Activated naive CD8-positive, alpha-beta T cell treated with anti-CD3 and anti-CD28 coated beads for 36 hours (primary cell): ENCODE results near the gene GAPVD1. TPM values are rescaled to one million over a fixed set of nuclear protein-coding genes. Genes with fewer than 3 reads are reported as not detected.
"Not testable (repeated sequence)": the region's sequence is repeated elsewhere in the genome, so short reads cannot be mapped to it uniquely, and the experiment has no call there.

Source experiments
- DNase-seq: peaks from one replicate; pipeline ENCODE4 v3.0.0; 2021
- H3K27ac Mint-ChIP-seq: one replicate; pipeline ENCODE4 v1.8.0; 2022; ENCODE audit warnings: mild to moderate bottlenecking, moderate library complexity, mixed read lengths
- H3K27me3 Mint-ChIP-seq: one replicate; pipeline ENCODE4 v1.8.0; 2022; ENCODE audit warnings: mild to moderate bottlenecking, mixed read lengths
- H3K36me3 Mint-ChIP-seq: one replicate; pipeline ENCODE4 v1.8.0; 2021; ENCODE audit warnings: mild to moderate bottlenecking, mixed read lengths
- H3K4me1 Mint-ChIP-seq: one replicate; pipeline ENCODE4 v1.8.0; 2021; ENCODE audit warnings: mixed read lengths
- H3K4me3 Mint-ChIP-seq: one replicate; pipeline ENCODE4 v1.8.0; 2022; ENCODE audit warnings: mild to moderate bottlenecking, moderate library complexity, mixed read lengths
- H3K9me3 Mint-ChIP-seq: one replicate; pipeline ENCODE4 v1.8.0; 2022; ENCODE audit warnings: mixed read lengths
- total RNA-seq, 2 experiments: library from RNA; stranded (reverse); gene quantifications; one replicate each; pipeline ENCODE4 v1.2.3, GENCODE V29; 2021

Gene GAPVD1, protein sequence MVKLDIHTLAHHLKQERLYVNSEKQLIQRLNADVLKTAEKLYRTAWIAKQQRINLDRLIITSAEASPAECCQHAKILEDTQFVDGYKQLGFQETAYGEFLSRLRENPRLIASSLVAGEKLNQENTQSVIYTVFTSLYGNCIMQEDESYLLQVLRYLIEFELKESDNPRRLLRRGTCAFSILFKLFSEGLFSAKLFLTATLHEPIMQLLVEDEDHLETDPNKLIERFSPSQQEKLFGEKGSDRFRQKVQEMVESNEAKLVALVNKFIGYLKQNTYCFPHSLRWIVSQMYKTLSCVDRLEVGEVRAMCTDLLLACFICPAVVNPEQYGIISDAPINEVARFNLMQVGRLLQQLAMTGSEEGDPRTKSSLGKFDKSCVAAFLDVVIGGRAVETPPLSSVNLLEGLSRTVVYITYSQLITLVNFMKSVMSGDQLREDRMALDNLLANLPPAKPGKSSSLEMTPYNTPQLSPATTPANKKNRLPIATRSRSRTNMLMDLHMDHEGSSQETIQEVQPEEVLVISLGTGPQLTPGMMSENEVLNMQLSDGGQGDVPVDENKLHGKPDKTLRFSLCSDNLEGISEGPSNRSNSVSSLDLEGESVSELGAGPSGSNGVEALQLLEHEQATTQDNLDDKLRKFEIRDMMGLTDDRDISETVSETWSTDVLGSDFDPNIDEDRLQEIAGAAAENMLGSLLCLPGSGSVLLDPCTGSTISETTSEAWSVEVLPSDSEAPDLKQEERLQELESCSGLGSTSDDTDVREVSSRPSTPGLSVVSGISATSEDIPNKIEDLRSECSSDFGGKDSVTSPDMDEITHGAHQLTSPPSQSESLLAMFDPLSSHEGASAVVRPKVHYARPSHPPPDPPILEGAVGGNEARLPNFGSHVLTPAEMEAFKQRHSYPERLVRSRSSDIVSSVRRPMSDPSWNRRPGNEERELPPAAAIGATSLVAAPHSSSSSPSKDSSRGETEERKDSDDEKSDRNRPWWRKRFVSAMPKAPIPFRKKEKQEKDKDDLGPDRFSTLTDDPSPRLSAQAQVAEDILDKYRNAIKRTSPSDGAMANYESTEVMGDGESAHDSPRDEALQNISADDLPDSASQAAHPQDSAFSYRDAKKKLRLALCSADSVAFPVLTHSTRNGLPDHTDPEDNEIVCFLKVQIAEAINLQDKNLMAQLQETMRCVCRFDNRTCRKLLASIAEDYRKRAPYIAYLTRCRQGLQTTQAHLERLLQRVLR (N-terminal part only)
- 10 to 100 TPM; 44.0 to 47.1 TPM for total RNA-seq

DNA sequence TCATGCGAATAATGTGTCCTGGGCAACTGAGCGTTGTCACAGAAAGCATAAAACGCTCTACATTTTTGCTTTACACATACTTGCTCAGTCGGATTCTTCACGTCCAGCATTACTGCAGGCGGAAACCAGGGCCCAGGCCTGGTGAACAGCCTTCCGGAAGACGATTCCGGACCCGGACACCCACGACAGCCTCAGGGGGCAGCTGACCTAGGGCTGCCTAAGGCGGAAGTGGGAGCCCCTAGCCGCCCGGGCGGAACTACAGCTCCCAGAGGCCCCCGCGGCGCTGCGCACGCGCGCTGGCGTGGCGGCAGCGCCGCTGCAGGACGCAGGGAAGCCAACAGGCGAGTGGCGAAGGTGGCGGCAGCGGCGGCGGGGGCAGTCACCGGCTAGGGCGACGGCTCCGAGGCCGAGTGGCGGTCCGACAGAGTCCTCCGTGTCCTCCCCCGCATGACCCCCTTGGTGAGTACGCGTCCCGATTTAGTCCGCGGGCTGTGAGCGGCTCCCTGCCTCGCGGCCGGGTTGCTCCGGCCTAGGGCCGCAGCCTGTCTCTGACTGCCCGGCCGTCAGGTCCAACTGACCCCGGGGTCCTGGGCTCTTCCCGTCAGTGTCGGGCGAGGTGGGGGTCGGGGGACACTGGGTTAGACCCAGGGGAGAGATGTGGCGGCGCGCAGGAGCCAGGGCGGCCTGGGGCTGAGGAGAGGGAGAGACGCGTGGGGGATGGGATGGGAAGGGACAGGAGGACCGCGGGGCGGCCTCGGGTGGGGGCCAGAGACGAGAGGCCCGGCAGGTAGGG lies at the start of gene GAPVD1:
GAPVD1 (plus strand) TSS at position 326 of the 793 bp plus-strand sequence. CDS start 37,096 bp downstream, outside the sequence.
- Mint-ChIP-seq H3K27ac (peak within 1 kb of the TSS; percentile 94), H3K27me3 (no peaks in the 10 kb centered on the region)

DNA sequence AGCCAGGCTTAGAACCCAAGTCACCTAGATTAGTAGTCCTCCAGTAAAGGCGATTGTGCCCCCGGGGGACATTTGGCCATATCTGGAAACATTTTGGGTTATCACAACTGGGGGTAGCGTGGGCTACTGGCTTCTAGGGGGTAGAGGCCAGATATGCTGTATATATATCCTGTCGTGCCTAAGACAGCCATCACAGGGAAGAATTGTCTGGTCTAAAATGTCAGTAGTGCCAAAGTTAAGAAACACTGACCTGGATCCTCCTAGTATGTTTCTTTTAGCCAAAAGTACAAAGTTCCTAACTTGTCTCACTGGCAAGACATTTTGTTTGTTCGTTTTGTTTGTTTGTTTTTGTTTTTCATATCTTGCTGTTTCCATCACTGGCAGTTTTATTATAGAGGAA lies 47.4 kb upstream of the GAPVD1 start:
- no peaks in the 10 kb centered on the region for H3K9me3 Mint-ChIP-seq
- no peak overlapping the region for H3K27ac Mint-ChIP-seq
- H3K4me1 Mint-ChIP-seq = peaks cover 2% of the 10 kb centered on the region
- H3K27me3 Mint-ChIP-seq = no peaks in the 10 kb centered on the region
- peaks cover 34% of the 10 kb centered on the region for H3K36me3 Mint-ChIP-seq
- H3K4me3 Mint-ChIP-seq = no peak overlapping the region
- no peak for DNase-seq

More for the DNA sequence above, at the start of gene GAPVD1:
- H3K4me1 Mint-ChIP-seq = peaks cover 38% of the 10 kb centered on the region
- DNase-seq = peak; percentile 94
- H3K4me3 Mint-ChIP-seq = peak within 1 kb of the TSS; percentile 99
- peaks cover 30% of the 10 kb centered on the region for H3K36me3 Mint-ChIP-seq
- H3K9me3 Mint-ChIP-seq = peaks cover 2% of the 10 kb centered on the region

DNA sequence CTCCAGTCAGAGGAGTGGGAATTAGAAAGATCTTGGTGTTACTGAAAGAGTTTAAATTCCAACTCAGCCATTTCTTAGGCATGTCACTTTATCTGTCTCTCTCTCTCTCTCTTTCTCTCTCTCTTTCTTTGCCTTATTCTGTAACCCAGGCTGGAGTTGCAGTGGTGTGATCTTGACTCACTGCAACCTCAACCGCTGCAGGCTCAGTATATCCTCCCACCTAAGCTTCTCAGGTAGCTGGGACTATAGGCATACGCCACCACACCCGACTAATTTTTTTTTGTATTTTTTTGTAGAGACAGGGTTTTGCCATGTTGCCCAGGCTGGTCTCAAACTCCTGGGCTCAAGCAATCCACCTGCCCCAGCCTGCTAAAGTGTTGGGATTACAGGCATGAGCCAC lies 43.0 kb upstream of the GAPVD1 start:
- H3K27ac Mint-ChIP-seq = no peak overlapping the region
- H3K4me3 Mint-ChIP-seq = no peak overlapping the region
- peaks cover 2% of the 10 kb centered on the region for H3K4me1 Mint-ChIP-seq
- H3K36me3 Mint-ChIP-seq = peaks cover 26% of the 10 kb centered on the region
- no peak for DNase-seq
- H3K9me3 Mint-ChIP-seq = no peaks in the 10 kb centered on the region
- H3K27me3 Mint-ChIP-seq = no peaks in the 10 kb centered on the region

DNA sequence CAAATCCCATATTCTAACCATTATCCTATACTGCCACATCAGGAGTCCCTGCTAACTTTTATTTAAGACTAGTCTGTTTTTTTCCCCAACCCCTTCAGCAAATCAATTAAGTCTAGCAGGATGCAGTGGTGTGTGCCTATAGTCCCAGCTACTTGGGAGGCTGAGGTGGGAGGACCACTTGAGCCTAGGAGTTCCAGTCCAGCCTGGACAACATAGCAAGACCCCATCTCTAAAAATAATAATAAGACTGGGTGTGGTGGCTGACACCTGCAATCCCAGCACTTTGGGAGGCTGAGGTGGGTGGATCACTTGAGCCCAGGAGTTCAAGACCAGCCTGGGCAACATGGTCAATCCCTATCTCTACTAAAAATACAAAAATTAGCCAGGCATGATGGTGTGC lies 36.8 kb upstream of the GAPVD1 start:
- not testable (repeated sequence) for H3K27me3 Mint-ChIP-seq, H3K9me3 Mint-ChIP-seq, H3K4me1 Mint-ChIP-seq, H3K27ac Mint-ChIP-seq, H3K4me3 Mint-ChIP-seq, DNase-seq
- peaks cover 10% of the 10 kb centered on the region for H3K36me3 Mint-ChIP-seq

DNA sequence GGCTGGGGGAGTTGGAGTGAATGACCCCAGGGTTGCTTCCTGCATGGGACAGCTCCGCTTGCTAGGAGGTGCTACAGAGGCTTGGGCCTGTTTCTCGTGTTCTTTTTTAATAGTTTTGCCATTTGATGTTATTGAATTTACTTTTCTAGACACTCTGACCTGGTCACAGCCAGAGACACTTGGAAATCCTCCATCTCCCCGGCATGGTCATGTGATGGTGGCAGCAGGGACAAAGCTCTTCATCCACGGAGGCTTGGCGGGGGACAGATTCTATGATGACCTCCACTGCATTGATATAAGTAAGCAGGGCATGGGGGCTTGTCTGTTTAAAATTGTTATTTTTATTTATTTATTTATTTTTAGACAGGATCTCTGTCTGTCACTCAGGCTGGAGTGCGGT lies 33.9 kb upstream of the GAPVD1 start:
- Mint-ChIP-seq H3K4me1 (no peaks in the 10 kb centered on the region), H3K27ac (no peak overlapping the region), H3K27me3 (no peaks in the 10 kb centered on the region), H3K4me3 (no peak overlapping the region), H3K36me3 (no peaks in the 10 kb centered on the region), H3K9me3 (no peaks in the 10 kb centered on the region)
- DNase-seq = no peak

DNA sequence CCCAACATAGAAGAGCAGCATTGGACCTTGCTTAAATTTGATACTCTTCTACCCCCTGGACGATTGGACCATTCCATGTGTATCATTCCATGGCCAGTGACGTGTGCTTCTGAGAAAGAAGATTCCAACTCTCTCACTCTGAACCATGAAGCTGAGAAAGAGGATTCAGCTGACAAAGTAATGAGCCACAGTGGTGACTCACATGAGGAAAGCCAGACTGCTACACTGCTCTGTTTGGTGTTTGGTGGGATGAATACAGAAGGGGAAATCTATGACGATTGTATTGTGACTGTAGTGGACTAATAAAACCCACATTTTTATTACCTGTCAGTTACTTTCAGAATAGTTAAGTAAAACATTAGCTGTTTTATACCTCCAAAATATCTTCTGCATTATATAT lies 27.9 kb upstream of the GAPVD1 start:
- Mint-ChIP-seq H3K4me1 (peaks cover 36% of the 10 kb centered on the region), H3K9me3 (no peaks in the 10 kb centered on the region), H3K36me3 (peaks cover 42% of the 10 kb centered on the region), H3K27ac (no peak overlapping the region), H3K4me3 (no peak overlapping the region), H3K27me3 (no peaks in the 10 kb centered on the region)
- DNase-seq = no peak

DNA sequence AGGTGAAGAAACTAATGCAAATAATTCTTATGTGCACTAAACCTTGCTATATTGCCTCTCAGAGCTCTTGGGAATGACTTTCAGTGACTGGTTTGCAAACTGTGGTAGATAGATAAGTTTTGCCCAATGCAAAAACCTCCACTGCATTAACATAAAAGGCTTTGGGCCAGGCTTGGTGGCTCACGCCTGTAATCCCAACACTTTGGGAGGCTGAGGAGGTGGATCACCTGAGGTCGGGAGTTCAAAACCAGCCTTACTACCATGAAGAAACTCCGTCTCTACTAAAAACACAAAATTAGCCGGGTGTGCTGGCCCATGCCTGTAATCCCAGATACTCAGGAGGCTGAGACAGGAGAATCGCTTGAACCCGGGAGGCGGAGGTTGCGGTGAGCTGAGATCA lies 27.5 kb upstream of the GAPVD1 start:
- H3K4me3 Mint-ChIP-seq, H3K9me3 Mint-ChIP-seq, DNase-seq, H3K27ac Mint-ChIP-seq, H3K27me3 Mint-ChIP-seq: not testable (repeated sequence)
- peaks cover 46% of the 10 kb centered on the region for H3K36me3 Mint-ChIP-seq
- peaks cover 40% of the 10 kb centered on the region for H3K4me1 Mint-ChIP-seq

DNA sequence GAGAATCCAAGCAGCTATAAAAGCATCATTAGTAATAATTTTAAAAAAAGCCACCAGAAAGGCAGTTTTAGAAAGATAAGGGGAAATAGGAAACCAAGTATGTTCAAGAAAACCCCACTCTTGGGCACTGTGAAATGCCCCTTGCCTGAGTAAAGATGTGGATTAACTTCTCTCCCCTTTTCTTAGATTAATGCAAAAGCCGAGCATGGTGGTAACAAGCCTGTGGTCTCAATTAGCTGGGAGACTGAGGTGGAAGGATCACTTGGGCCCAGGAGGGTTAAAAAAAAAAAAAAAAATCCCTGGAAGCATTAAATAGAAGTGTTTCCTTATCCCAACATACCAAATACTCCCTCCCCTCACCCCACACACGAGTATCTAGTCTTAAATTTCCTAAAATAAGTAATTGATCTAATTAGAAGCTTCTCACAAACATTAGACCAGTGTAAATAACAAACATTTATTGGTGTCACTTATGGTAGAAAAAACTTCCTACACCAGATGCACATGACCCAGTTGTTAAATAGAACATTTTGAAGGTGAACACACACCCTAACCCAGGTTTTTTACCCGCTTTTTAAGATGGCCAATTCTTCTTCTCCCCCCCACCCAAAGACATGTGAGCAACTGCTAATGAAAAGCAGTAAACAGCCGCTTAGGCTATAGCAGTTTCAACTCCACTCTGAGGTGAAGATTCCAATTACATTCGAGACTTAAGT lies 25.7 kb upstream of the GAPVD1 start:
- H3K36me3 Mint-ChIP-seq = peaks cover 65% of the 10 kb centered on the region
- no peak for DNase-seq
- peak overlapping the region; percentile 68 for H3K27ac Mint-ChIP-seq
- peaks cover 54% of the 10 kb centered on the region for H3K4me1 Mint-ChIP-seq
- H3K9me3 Mint-ChIP-seq = no peaks in the 10 kb centered on the region
- H3K4me3 Mint-ChIP-seq = peak overlapping the region; percentile 100
- H3K27me3 Mint-ChIP-seq = peaks cover 5% of the 10 kb centered on the region

DNA sequence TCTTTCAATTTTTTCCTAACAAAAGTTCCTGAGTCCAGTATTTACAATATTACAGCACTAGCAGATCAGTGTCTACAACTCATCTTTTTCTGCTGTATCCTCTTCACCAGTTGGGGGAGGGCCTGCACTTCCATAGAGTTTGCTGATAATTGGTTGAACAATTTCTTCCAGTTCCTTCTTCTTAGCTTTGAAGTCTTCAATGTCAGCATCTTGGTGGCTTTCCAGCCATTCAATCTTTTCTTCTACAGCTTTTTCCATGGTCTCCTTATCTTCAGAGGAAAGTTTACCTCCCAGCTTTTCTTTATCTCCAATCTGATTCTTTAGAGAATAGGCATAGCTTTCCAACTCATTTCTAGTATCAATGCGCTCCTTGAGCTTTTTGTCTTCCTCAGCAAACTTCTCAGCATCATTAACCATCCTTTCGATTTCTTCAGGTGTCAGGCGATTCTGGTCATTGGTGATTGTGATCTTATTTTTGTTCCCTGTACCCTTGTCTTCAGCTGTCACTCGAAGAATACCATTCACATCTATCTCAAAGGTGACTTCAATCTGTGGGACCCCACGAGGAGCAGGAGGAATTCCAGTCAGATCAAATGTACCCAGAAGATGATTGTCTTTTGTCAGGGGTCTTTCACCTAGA lies 25.0 kb upstream of the GAPVD1 start:
- not testable (repeated sequence) for H3K9me3 Mint-ChIP-seq, DNase-seq, H3K27me3 Mint-ChIP-seq
- Mint-ChIP-seq H3K27ac (peak overlapping the region; percentile 55), H3K4me3 (peak overlapping the region; percentile 100), H3K36me3 (peaks cover 68% of the 10 kb centered on the region), H3K4me1 (peaks cover 57% of the 10 kb centered on the region)

DNA sequence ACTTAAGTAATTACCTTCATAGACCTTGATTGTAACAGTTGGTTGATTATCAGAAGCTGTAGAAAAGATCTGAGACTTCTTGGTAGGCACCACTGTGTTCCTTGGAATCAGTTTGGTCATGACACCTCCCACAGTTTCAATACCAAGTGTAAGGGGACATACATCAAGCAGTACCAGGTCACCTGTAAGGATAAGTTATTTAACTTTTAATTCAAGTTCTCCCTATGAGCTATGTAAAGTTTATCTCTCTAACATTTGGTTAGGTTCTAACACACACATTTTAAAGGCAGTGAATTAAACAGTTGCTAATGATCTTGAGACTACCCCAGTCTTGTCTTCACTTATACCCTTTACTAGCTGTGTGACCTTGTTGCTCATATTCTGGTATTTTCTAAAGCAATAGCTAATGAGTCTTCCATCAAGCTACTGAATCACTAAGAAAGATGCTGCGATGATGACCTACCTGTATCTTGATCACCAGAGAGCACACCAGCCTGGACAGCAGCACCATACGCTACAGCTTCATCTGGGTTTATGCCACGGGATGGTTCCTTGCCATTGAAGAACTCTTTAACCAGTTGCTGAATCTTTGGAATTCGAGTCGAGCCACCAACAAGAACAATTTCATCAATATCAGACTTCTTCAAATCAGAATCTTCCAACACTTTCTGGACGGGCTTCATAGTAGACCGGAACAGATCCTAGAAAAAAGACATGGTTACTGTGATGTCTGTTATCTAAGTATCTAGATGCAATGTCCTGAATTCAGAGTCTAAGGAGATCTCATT lies 23.3 kb upstream of the GAPVD1 start:
- no peaks in the 10 kb centered on the region for H3K9me3 Mint-ChIP-seq
- peaks cover 63% of the 10 kb centered on the region for H3K4me1 Mint-ChIP-seq
- H3K27me3 Mint-ChIP-seq = peaks cover 10% of the 10 kb centered on the region
- DNase-seq = no peak
- peak overlapping the region; percentile 99 for H3K27ac Mint-ChIP-seq
- H3K4me3 Mint-ChIP-seq = peak overlapping the region; percentile 100
- peaks cover 70% of the 10 kb centered on the region for H3K36me3 Mint-ChIP-seq

DNA sequence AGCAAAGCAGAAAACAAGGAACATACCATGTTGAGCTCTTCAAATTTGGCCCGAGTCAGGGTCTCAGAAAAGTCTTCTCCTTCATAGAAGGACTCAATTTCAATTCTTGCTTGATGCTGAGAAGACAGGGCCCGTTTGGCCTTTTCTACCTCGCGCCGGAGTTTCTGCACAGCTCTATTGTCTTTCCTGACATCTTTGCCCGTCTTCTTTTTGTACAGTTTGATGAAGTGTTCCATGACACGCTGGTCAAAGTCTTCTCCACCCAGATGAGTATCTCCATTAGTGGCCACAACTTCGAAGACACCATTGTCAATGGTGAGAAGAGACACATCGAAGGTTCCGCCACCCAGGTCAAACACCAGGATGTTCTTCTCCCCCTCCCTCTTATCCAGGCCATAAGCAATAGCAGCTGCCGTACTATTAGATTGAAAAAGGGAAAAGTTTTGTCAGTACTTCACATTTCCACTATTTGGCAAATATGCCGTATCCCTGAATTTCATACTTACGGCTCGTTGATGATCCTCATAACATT lies 22.6 kb upstream of the GAPVD1 start:
- DNase-seq = no peak
- peaks cover 10% of the 10 kb centered on the region for H3K27me3 Mint-ChIP-seq
- H3K27ac Mint-ChIP-seq = peak overlapping the region; percentile 99
- peak overlapping the region; percentile 100 for H3K4me3 Mint-ChIP-seq
- no peaks in the 10 kb centered on the region for H3K9me3 Mint-ChIP-seq
- peaks cover 68% of the 10 kb centered on the region for H3K4me1 Mint-ChIP-seq
- peaks cover 66% of the 10 kb centered on the region for H3K36me3 Mint-ChIP-seq

DNA sequence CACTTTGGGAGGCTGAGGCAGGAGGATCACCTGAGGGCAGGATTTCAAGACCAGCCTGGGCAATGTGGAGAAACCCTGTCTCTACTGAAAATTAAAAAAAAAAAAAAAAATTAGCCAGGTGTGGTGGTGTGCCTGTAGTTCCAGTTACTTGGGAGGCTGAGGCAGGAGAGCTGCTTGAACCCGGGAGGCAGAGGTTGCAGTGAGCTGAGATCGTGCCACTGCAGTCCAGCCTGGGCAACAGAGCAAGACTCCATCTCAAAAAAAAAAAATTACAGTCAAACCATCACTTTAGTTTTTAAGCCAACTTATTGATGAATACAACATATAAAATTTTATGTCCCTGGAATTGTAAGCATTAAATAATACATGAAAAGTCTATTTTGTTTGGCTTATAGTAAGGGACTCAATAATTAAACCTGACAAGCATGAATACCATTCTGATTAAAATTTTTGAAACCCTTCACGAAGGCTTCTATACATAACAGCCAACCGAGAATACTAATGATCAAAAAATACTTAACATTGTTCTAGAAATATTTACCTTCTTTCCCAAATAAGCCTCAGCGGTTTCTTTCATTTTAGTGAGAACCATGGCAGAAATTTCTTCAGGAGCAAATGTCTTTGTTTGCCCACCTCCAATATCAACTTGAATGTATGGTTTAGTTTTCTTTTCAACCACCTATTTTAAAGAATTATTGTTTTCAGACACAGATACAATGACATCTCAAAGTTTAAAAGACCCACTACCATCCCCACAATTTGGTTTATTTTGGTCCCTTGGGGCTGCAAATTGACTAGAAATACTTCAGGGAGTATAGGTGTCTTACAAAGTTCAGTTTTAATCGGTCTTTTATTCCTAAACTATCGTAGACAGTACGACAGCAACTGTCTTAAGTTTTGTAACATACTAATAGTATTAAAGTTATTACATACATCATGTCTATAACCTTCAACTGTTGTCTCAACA lies 21.7 kb upstream of the GAPVD1 start:
- Mint-ChIP-seq H3K4me3 (peak overlapping the region; percentile 100), H3K4me1 (peaks cover 67% of the 10 kb centered on the region), H3K9me3 (no peaks in the 10 kb centered on the region), H3K27ac (peak overlapping the region; percentile 99), H3K36me3 (peaks cover 66% of the 10 kb centered on the region), H3K27me3 (peaks cover 10% of the 10 kb centered on the region)
- DNase-seq = no peak
